Peyer's patch (tissue), 4 donors: ENCODE data around the gene IFT122.

Experiments used
- CTCF ChIP-seq, 6 experiments: fragments of 450-650 bp in 4 of 6; fragments of 200-600 bp in 2 of 6; sonication (generic) in 1 of 6; IDR thresholded peaks; one replicate each; pipeline ENCODE4 v1.5.1; 2017 to 2019; ENCODE audit warnings: antibody characterized with exemption in 6 of 6, mild to moderate bottlenecking in 3 of 6, moderate library complexity in 1 of 6
- POLR2A ChIP-seq, 2 donors: fragments of 450-650 bp; IDR thresholded peaks; one replicate each; pipeline ENCODE4 v1.5.1; 2017; ENCODE audit warnings: antibody characterized with exemption in 2 of 2, mild to moderate bottlenecking in 2 of 2, moderate library complexity in 2 of 2

- TF ChIP-seq POLR2A (IDR thresholded peaks at IDR 0.05) (no peak), CTCF (IDR thresholded peaks at IDR 0.05) (no peak)
Observed at GRCh38 chr3:129453732-129454131, 13.7 kb downstream of the IFT122 start.
